ENCODE measurements around the gene AGBL4.

GRCh38 chr1:48686159-48686558 is 1337.6 kb downstream of the AGBL4 start:
- TF ChIP-seq TAF1 (IDR thresholded peaks at IDR 0.05; ENCODE audit: low read depth) (no peak), FOXM1 (IDR thresholded peaks at IDR 0.05; ENCODE audit: borderline replicate concordance, low read depth) (no peak), RAD21 (IDR thresholded peaks at IDR 0.05; ENCODE audit: low read depth) (no peak), TEAD4 (IDR thresholded peaks at IDR 0.05) (no peak), MAX (IDR thresholded peaks at IDR 0.05) (no peak), CREB1 (IDR thresholded peaks at IDR 0.05; ENCODE audit: low read depth) (no peak)

Measured in Ishikawa (cell line).